ENCODE measurements around the gene SNX13.

The SNX13 gene

GRCh38 chr7:17855202-17855601 is 85.1 kb downstream of the SNX13 start:
- Histone ChIP-seq H3K9ac (ENCODE audit: low read depth in 1 of 2, low read length in 2 of 2) (no peak overlapping the region), H3K27me3 (ENCODE audit: control insufficient read depth in 1 of 2, insufficient read depth in 2 of 2, low read length in 2 of 2) (no peaks in the 10 kb centered on the region), H3K9me3 (ENCODE audit: control insufficient read depth in 1 of 2, low read length in 2 of 2) (peaks cover 0 to 9% of the 10 kb centered on the region in 2 donors), H3K27ac (ENCODE audit: low read depth, low read length) (no peak overlapping the region), H3K4me1 (ENCODE audit: control insufficient read depth in 1 of 2, insufficient read depth in 2 of 2, low read length in 2 of 2) (no peaks in the 10 kb centered on the region), H3K36me3 (ENCODE audit: control insufficient read depth in 1 of 2, insufficient read depth in 2 of 2, low read length in 2 of 2) (peaks cover under 1 to 3% of the 10 kb centered on the region in 2 donors), H3K4me3 (ENCODE audit: low read depth in 1 of 2, low read length in 2 of 2) (no peak overlapping the region)

- Histone ChIP-seq H3K27ac (ENCODE audit: low read depth, low read length) (no peak overlapping the region), H3K9ac (ENCODE audit: low read depth in 1 of 2, low read length in 2 of 2) (no peak overlapping the region), H3K36me3 (ENCODE audit: control insufficient read depth in 1 of 2, insufficient read depth in 2 of 2, low read length in 2 of 2) (peaks cover 3% of the 10 kb centered on the region in 2 donors), H3K9me3 (ENCODE audit: control insufficient read depth in 1 of 2, low read length in 2 of 2) (peaks cover 0 to 9% of the 10 kb centered on the region in 2 donors), H3K27me3 (ENCODE audit: control insufficient read depth in 1 of 2, insufficient read depth in 2 of 2, low read length in 2 of 2) (no peaks in the 10 kb centered on the region), H3K4me3 (ENCODE audit: low read depth in 1 of 2, low read length in 2 of 2) (no peak overlapping the region), H3K4me1 (ENCODE audit: control insufficient read depth in 1 of 2, insufficient read depth in 2 of 2, low read length in 2 of 2) (no peaks in the 10 kb centered on the region)
These were observed 85.8 kb downstream of the SNX13 start for GRCh38 chr7:17854261-17855047.

GRCh38 chr7:17852361-17852760 is 87.9 kb downstream of the SNX13 start:
- Histone ChIP-seq H3K27ac (ENCODE audit: low read depth, low read length) (no peak overlapping the region), H3K9me3 (ENCODE audit: control insufficient read depth in 1 of 2, low read length in 2 of 2) (peaks cover 0 to 9% of the 10 kb centered on the region in 2 donors), H3K9ac (ENCODE audit: low read depth in 1 of 2, low read length in 2 of 2) (no peak overlapping the region), H3K4me3 (ENCODE audit: low read depth in 1 of 2, low read length in 2 of 2) (no peak overlapping the region), H3K4me1 (ENCODE audit: control insufficient read depth in 1 of 2, insufficient read depth in 2 of 2, low read length in 2 of 2) (no peaks in the 10 kb centered on the region), H3K36me3 (ENCODE audit: control insufficient read depth in 1 of 2, insufficient read depth in 2 of 2, low read length in 2 of 2) (peaks cover 3 to 19% of the 10 kb centered on the region in 2 donors), H3K27me3 (ENCODE audit: control insufficient read depth in 1 of 2, insufficient read depth in 2 of 2, low read length in 2 of 2) (no peaks in the 10 kb centered on the region)

DNA sequence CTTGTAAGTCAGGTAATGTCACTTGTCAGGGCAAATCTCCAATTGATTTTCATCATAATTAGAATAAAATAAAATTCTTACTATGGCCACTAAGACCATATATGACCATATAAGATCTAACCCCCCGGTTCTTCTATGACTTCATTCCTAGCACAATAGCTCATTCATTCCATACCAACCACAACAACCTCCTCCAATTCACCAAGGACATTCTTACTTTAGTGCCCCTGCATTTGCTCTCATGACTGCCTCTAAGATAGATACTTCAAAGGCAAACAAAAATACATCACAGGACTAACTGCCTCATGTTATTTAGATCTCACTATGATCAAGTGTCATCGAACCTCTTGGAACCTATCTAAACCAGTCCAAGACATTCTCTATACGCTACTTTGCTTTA is 90.8 kb downstream of the SNX13 start:
- Histone ChIP-seq H3K4me1 (ENCODE audit: control insufficient read depth in 1 of 2, insufficient read depth in 2 of 2, low read length in 2 of 2) (no peaks in the 10 kb centered on the region), H3K9me3 (ENCODE audit: control insufficient read depth in 1 of 2, low read length in 2 of 2) (no peaks in the 10 kb centered on the region), H3K4me3 (ENCODE audit: low read depth in 1 of 2, low read length in 2 of 2) (no peak overlapping the region), H3K27ac (ENCODE audit: low read depth, low read length) (no peak overlapping the region), H3K36me3 (ENCODE audit: control insufficient read depth in 1 of 2, insufficient read depth in 2 of 2, low read length in 2 of 2) (peaks cover 0 to 23% of the 10 kb centered on the region in 2 donors), H3K27me3 (ENCODE audit: control insufficient read depth in 1 of 2, insufficient read depth in 2 of 2, low read length in 2 of 2) (no peaks in the 10 kb centered on the region), H3K9ac (ENCODE audit: low read depth in 1 of 2, low read length in 2 of 2) (no peak overlapping the region)

DNA sequence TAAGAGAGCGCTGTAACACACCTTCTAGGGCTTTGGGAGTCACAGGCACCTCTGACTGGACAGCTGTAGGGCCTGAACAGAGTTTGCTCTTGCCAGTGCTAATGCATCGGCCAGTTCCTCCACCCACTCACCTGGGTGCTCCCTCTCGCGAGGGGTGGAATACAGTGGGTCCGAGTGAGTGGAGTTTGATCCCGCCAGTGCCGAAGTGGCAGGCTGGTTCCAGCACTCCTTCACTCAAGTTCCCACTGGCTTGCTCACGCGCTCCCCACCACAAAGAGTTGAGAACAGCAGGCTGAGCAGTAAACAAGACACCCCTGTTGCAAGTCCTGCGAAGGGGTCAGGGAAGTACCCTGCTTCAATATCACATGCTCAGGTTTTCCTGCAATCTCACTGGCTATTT is 91.8 kb downstream of the SNX13 start:
- Histone ChIP-seq H3K27ac (ENCODE audit: low read depth, low read length) (no peak overlapping the region), H3K4me1 (ENCODE audit: control insufficient read depth in 1 of 2, insufficient read depth in 2 of 2, low read length in 2 of 2) (no peaks in the 10 kb centered on the region), H3K9ac (ENCODE audit: low read depth in 1 of 2, low read length in 2 of 2) (no peak overlapping the region), H3K4me3 (ENCODE audit: low read depth in 1 of 2, low read length in 2 of 2) (no peak overlapping the region), H3K27me3 (ENCODE audit: control insufficient read depth in 1 of 2, insufficient read depth in 2 of 2, low read length in 2 of 2) (no peaks in the 10 kb centered on the region), H3K36me3 (ENCODE audit: control insufficient read depth in 1 of 2, insufficient read depth in 2 of 2, low read length in 2 of 2) (peaks cover 0 to 23% of the 10 kb centered on the region in 2 donors), H3K9me3 (ENCODE audit: control insufficient read depth in 1 of 2, low read length in 2 of 2) (no peaks in the 10 kb centered on the region)

DNA sequence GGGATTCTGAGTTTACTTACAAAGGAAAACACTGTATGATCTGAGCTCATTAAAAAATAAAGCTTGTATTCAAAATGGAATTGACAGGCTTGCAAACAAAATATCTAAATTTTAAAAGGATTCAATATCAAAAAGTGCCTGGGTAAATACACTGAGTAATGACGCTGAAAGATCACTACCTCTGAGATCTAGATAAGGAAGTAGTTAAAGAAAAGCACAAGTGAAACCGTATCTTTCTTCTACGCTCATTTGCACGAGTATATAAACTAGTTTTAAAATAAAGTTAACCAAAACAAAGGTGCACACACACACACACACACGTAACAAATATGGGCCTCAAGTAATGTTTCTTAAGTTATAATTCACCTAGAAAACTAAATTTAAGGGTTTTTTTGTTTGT is 93.4 kb downstream of the SNX13 start:
- H3K4me3 ChIP-seq (ENCODE audit: low read depth in 1 of 2, low read length in 2 of 2): no peak overlapping the region

DNA sequence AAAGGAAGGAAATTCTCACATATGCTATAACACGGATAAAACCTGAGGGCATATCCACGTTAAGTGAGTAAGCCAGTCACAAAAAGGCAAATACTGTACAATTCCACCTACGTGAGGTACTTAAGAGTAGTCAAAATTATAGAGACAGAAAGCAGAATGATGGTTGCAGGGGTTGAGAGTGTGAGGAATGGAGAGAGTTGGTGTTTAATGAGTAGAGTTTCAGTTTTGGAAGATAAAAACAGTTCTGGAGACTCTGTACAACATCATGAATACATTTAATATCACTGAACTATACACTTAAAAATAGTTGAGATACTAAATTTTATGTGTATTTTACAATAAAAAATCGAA is 95.1 kb downstream of the SNX13 start:
- no peaks in the 10 kb centered on the region for H3K9me3 ChIP-seq (ENCODE audit: control insufficient read depth in 1 of 2, low read length in 2 of 2)
- peaks cover 6 to 30% of the 10 kb centered on the region in 2 donors for H3K36me3 ChIP-seq (ENCODE audit: control insufficient read depth in 1 of 2, insufficient read depth in 2 of 2, low read length in 2 of 2)

More for the DNA sequence above, 93.4 kb downstream of the SNX13 start:
- Histone ChIP-seq H3K36me3 (ENCODE audit: control insufficient read depth in 1 of 2, insufficient read depth in 2 of 2, low read length in 2 of 2) (peaks cover 0 to 23% of the 10 kb centered on the region in 2 donors), H3K9ac (ENCODE audit: low read depth in 1 of 2, low read length in 2 of 2) (no peak overlapping the region), H3K9me3 (ENCODE audit: control insufficient read depth in 1 of 2, low read length in 2 of 2) (no peaks in the 10 kb centered on the region), H3K27me3 (ENCODE audit: control insufficient read depth in 1 of 2, insufficient read depth in 2 of 2, low read length in 2 of 2) (no peaks in the 10 kb centered on the region), H3K27ac (ENCODE audit: low read depth, low read length) (no peak overlapping the region), H3K4me1 (ENCODE audit: control insufficient read depth in 1 of 2, insufficient read depth in 2 of 2, low read length in 2 of 2) (no peaks in the 10 kb centered on the region)

DNA sequence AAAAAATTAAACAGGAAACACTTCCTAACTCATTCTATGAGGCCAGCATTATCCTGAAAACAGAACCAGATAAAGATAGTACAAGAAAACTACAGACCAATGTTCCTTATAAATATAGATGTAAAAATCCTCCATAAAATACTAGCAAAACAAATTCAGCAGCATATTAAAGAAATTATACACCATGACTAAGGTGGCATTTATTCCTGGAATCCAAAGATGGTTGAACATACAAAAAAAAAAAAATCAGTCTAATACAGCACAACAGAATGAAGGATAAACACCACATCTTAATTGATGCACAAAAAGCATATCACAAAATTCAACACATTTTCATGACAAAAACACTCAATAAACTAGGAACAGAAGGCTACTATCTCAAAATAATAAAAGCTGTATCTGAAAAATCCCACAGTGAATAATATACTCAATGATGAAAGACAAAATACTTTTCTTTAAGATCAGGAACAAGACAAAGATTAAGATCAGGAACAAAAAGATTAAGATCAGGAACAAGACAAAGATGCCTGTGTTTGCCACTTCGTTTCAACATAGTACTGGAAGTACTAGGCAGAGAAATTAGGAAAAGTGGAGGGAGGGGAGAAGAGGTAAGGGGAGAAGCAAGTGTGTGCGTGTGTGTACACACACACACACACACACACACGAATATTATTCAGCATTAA is 95.6 kb downstream of the SNX13 start:
- Histone ChIP-seq H3K36me3 (ENCODE audit: control insufficient read depth in 1 of 2, insufficient read depth in 2 of 2, low read length in 2 of 2) (peaks cover 9 to 30% of the 10 kb centered on the region in 2 donors), H3K9me3 (ENCODE audit: control insufficient read depth in 1 of 2, low read length in 2 of 2) (no peaks in the 10 kb centered on the region), H3K4me3 (ENCODE audit: low read depth in 1 of 2, low read length in 2 of 2) (no peak overlapping the region), H3K27me3 (ENCODE audit: control insufficient read depth in 1 of 2, insufficient read depth in 2 of 2, low read length in 2 of 2) (no peaks in the 10 kb centered on the region), H3K9ac (ENCODE audit: low read depth in 1 of 2, low read length in 2 of 2) (no peak overlapping the region), H3K4me1 (ENCODE audit: control insufficient read depth in 1 of 2, insufficient read depth in 2 of 2, low read length in 2 of 2) (no peaks in the 10 kb centered on the region), H3K27ac (ENCODE audit: low read depth, low read length) (no peak overlapping the region)

More for the DNA sequence above, 95.1 kb downstream of the SNX13 start:
- no peak overlapping the region for H3K9ac ChIP-seq (ENCODE audit: low read depth in 1 of 2, low read length in 2 of 2)
- no peak overlapping the region for H3K4me3 ChIP-seq (ENCODE audit: low read depth in 1 of 2, low read length in 2 of 2)
- no peaks in the 10 kb centered on the region for H3K27me3 ChIP-seq (ENCODE audit: control insufficient read depth in 1 of 2, insufficient read depth in 2 of 2, low read length in 2 of 2)
- no peaks in the 10 kb centered on the region for H3K4me1 ChIP-seq (ENCODE audit: control insufficient read depth in 1 of 2, insufficient read depth in 2 of 2, low read length in 2 of 2)
- H3K27ac ChIP-seq (ENCODE audit: low read depth, low read length): no peak overlapping the region

GRCh38 chr7:17844022-17844421 is 96.3 kb downstream of the SNX13 start:
- Histone ChIP-seq H3K9ac (ENCODE audit: low read depth in 1 of 2, low read length in 2 of 2) (no peak overlapping the region), H3K36me3 (ENCODE audit: control insufficient read depth in 1 of 2, insufficient read depth in 2 of 2, low read length in 2 of 2) (peaks cover 10 to 31% of the 10 kb centered on the region in 2 donors), H3K4me1 (ENCODE audit: control insufficient read depth in 1 of 2, insufficient read depth in 2 of 2, low read length in 2 of 2) (no peaks in the 10 kb centered on the region), H3K9me3 (ENCODE audit: control insufficient read depth in 1 of 2, low read length in 2 of 2) (no peaks in the 10 kb centered on the region), H3K27ac (ENCODE audit: low read depth, low read length) (no peak overlapping the region), H3K4me3 (ENCODE audit: low read depth in 1 of 2, low read length in 2 of 2) (no peak overlapping the region), H3K27me3 (ENCODE audit: control insufficient read depth in 1 of 2, insufficient read depth in 2 of 2, low read length in 2 of 2) (no peaks in the 10 kb centered on the region)

- Histone ChIP-seq H3K4me1 (ENCODE audit: control insufficient read depth in 1 of 2, insufficient read depth in 2 of 2, low read length in 2 of 2) (no peaks in the 10 kb centered on the region), H3K36me3 (ENCODE audit: control insufficient read depth in 1 of 2, insufficient read depth in 2 of 2, low read length in 2 of 2) (peaks cover 10 to 24% of the 10 kb centered on the region in 2 donors), H3K9me3 (ENCODE audit: control insufficient read depth in 1 of 2, low read length in 2 of 2) (no peaks in the 10 kb centered on the region), H3K4me3 (ENCODE audit: low read depth in 1 of 2, low read length in 2 of 2) (no peak overlapping the region), H3K27me3 (ENCODE audit: control insufficient read depth in 1 of 2, insufficient read depth in 2 of 2, low read length in 2 of 2) (no peaks in the 10 kb centered on the region), H3K27ac (ENCODE audit: low read depth, low read length) (no peak overlapping the region), H3K9ac (ENCODE audit: low read depth in 1 of 2, low read length in 2 of 2) (no peak overlapping the region)
These were observed 97.3 kb downstream of the SNX13 start for GRCh38 chr7:17843041-17843440.
